ENCODE measurements around the gene CLMN. TPM values are rescaled to one million over a fixed set of nuclear protein-coding genes. Genes with fewer than 3 reads are reported as not detected.

The CLMN gene
- total and polyA plus RNA-seq, 2 of the 8 experiments (the other 6 are each of a cell fraction or from before 2014, with no cell fraction given) = 1.6 to 8.2 TPM

DNA sequence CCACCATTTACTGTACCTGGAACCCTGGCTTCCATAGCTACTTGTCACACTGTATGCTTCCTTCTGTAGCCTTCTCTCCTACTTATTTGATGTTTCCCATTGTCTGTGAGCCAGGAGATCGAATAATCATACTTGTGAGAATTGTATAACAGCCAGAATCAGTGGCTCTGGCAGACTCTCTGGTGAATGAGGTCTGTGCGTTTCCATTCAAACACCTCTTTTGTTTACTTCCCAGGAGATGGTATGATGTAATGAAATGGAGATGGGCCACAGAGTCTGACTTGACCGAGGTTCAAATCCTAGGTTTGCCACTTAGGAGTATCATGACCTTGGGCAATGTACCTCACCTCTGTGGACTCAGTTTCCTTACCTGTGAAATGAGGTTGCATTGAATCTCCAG, 35.7 kb upstream of the CLMN start (continued):
- TF ChIP-seq KDM1A (IDR thresholded peaks at IDR 0.05; ENCODE audit: borderline replicate concordance, low read length) (no peak), JUND (IDR thresholded peaks at IDR 0.05; ENCODE audit: low read length) (no peak), BACH1 (IDR thresholded peaks at IDR 0.05; ENCODE audit: low read length) (no peak), JUN (IDR thresholded peaks at IDR 0.05; ENCODE audit: low read depth, low read length) (no peak)

All from H1 (cell line).